Hematopoietic multipotent progenitor cell treated with erythropoietin and hydrocortisone succinate and interleukin-3 and kit ligand, for 15 days (in vitro differentiated cells): ENCODE results near the gene ASMT.
"Not testable (repeated sequence)": the region's sequence is repeated elsewhere in the genome, so short reads cannot be mapped to it uniquely, and the experiment has no call there.

Source experiments
- DNase-seq: peaks from one replicate; pipeline ENCODE4 v3.0.0-alpha.2; 2015; ENCODE audit warnings: low spot score

The ASMT gene

DNA sequence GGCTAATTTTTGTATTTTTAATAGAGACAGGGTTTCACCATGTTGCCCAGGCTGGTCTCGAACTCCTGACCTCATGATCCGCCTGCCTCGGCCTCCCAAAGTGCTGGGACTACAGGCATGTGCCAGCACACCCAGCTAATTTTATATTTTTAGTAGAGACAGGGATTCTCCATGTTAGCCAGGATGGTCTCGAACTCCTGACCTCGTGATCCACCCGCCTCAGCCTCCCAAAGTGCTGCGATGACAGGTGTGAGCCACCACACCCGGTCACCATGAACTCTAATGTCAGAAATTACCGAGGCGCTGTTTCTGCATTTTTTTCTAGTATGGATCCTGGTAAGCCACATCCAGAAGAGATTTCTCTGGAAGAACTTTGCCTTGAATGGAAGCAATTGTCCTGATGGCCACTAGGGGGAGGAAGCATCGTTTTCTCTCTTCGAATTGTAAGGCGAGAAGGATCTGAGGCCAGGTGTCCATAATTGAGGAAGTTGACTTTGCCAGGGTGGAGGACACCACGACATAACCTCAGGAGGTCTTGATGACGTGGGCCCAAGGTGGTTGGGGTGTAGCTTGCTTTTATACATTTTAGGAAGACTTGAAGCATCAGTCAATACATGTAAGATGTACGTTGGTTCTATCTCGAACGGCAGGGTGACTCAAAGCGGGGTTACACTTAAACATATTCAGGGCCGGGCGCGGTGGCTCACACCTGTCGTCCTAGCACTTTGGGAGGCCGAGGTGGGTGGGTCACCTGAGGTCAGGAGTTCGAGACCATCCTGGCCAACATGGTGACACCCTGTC, 37.4 kb downstream of the ASMT start:
- DNase-seq: peak; percentile 29

DNA sequence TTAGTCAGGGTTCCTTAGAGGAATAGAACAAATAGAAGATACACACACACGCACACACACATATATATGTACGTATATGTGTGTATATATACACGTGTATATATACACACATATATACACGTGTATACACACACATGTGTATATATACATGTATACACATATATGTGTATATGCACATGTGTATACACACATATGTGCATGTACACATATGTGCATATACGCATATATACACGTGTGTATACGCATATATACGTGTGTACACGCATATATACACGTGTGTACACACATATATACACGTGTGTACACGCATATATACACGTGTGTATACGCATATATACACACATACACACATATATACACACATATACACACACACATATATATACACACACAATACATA, 41.5 kb downstream of the ASMT start:
- no peak for DNase-seq

DNA sequence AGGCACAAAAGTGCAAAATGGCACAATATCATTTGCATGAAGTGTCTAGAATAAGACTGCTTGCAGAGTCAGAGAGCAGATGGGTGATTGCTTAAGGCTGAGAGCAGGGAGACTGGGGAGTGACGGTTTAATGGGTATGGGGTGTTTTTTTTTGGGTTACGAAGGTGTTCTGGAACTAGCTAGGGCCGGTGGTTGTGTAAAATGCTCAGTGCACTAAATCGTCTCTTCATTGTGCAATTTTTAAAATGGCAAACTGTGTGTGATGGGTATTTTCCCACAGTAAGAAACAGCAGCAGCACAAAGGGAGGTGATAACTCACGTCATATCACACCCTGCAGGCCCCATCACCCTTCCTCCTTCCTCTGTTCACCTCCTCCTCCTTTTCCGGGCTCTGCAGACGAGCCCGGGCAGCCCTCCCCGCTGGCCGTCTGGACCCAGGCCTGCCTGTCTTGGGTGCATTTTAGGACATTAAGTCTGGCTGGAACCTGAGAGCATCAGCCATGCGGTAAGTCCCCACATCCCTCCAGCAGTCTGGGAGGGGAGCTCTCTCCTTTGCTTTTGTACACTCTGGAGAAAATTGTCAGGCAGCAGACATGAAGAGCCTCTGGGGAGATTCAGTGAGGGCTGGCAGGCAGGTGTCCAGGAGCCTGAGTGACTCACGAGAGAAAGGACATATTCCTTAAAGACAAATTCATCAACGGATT, 42.7 kb downstream of the ASMT start:
- DNase-seq: no peak

DNA sequence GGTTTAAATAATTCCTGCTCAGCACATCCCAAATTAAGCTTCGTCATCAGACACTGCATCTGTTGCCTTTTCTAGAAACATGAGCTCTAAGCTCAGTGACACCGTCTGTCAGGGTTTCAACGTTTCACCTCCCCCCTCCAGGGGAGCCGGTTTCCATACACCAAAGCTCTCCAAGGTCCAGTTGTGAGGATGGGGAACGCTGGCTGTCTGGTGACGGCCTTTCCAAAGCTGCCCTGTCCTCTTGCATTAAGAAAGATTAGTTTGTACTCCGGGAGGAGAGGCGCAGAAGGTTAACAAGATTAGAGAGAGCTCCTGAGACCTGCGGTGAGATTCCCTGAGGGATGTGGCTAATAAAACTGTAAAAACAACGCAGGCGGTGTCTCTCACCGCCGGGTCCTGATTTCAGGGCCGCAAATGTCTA, 43.2 kb downstream of the ASMT start:
- no peak for DNase-seq

DNA sequence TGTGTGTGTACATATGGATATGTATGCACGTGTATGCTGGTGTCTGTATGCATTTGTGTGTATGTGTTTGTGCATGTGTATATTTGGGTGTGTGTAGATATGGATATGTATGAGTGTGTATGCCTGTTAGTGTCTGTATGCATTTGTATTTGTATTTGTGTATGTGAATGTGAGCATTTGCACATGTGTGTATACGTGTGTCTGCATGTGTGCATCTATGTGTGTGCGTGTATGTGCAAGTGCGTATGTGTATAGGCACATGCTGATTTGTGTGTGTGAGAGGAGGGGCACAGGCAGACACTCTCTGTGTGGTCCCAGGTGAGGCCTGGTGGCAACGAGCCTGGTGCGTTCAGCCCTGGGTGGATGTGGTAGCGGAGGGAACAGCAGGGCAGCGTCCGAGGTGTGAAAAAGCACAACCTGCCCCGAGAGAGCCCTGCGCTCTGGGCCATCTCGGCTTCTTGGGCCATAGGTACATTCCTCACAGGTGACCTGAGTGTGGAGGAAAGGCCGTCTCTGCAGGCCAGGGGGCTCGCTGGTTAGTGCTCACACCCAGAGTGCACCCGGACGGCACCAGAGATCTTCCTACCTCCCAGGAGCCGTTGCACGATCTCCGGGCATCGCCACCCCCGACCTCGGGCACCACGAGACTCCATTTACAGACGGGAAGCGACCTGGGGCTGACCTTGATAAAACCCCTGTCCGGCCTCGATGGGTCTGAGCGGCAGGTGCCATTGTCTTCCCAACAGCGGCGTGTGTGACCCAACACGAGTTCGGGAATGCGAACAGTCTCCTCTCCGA, 45.0 kb downstream of the ASMT start:
- no peak for DNase-seq

DNA sequence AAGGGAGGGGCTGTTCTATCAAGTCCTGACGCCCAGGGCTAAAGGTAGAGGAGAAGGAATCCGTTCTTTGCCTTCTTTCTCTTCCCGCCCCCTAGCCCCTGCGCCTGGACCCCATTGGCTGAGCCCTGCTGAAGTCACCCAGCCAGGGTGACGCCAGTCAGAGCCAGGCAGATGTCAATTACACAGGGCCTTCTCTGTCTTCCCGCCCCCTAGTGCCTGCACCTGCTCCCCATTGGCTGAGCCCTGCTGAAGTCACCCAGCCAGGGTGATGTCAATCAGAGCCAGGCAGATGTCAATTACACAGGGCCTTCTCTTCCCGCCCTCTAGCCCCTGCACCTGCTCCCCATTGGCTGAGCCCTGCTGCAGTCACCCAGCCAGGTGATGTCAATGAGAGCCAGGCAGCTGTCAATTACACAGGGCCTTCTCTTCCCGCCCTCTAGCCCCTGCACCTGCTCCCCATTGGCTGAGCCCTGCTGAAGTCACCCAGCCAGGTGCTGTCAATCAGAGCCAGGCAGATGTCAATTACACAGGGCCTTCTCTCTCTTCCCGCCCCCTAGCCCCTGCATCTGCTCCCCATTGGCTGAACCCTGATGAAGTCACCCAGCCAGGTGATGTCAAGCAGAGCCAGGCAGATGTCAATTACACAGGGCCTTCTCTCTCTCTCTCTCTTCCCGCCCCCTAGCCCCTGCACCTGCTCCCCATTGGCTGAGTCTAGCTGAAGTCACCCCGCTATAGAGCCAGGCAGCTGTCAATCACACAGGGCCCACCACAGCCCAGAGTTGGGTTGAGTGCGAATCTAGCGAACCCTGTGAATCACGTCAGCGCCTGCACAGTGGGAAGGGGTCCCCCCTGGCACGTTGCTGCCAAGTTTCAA, 46.4 kb downstream of the ASMT start:
- DNase-seq: peak; percentile 42

DNA sequence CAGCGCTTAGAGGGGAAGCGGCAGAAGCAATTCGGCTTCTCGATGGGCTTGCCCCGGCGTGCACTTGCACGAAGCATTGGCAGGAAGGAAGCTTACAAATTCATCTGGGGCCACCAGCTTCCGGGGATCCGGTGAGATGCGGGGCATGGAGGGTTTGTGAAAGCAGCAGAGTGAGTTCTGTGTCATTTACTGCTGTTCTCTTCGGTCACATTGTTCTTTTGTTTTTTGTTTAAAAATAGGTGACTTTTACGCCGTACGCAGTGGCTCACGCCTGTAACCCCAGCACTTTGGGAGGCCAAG, 47.0 kb downstream of the ASMT start:
- DNase-seq: no peak

DNA sequence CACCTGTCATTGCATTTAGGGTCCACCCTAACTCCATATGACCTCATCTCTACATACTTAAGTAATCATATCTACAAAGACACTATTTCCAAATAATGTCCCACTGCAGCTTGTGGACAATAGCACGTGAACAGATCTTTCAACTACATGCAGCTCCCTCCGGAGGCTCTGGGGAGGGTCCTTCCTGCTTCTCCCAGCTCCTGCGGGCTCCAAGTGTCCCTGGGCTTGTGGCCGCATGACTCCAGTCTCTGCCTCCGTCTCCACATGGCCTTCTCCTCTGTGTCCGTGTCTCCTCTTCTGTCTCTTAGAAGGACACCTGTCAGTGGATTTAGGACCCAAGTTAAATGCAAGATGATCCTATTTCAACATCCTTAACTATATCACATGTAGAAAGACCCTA, 52.7 kb downstream of the ASMT start:
- no peak for DNase-seq

DNA sequence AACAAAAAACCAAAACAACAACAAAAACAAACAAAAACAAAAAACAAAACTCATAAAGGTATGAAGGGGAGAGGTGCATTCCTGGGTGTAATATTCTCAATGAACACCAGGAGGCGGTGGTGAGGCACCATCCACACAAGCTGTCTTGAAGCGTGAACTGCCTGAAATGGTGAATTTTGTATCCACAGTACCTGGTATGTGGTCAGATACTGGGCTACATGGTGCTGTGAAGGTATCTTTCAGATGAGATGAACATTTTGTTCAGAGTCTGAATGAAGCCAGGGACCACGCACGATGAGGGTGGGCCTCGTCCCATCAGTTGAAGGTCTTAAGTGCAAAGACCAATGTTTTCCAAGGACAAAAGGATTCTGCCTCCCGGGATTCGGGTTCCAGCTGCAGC, 58.5 kb downstream of the ASMT start:
- peak; percentile 43 for DNase-seq

DNA sequence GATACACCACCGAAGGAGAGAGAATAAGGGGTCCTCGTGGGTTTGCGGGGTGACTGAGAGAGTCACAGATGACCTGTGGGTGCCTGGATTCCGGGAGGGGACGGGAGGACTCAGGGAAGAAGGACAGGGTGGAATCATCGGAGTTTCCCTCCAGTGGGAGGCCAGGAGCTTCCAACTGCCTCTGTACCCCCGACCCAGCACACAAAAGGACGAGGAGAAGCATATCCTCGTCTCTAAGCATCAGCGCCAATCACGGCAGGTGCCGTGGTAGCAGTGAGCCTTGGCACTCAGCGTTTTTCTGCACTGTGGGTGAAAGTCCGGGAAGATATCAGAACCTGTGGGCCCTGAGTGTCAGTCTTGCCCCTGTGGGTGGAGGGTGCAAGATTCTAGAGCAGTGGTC, 62.0 kb downstream of the ASMT start:
- no peak for DNase-seq

DNA sequence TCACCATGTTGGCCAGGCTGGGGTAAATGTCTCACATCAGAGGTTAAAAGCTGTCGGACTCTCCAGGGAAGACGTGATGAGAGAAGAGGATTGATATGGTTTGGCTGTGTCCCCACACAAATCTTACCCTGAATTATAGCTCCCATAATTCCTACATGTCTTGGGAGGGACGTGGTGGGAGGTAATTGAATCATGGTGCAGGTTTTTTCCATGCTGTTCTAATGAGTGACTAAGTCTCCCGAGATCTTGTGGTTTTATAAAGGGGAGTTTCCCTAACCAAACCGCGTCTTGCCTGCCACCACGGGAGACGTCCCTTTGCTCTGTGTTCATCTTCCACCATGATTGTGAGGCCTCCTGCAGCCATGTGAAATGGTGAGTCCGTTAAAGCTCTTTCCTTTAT, 64.4 kb downstream of the ASMT start:
- DNase-seq: no peak

DNA sequence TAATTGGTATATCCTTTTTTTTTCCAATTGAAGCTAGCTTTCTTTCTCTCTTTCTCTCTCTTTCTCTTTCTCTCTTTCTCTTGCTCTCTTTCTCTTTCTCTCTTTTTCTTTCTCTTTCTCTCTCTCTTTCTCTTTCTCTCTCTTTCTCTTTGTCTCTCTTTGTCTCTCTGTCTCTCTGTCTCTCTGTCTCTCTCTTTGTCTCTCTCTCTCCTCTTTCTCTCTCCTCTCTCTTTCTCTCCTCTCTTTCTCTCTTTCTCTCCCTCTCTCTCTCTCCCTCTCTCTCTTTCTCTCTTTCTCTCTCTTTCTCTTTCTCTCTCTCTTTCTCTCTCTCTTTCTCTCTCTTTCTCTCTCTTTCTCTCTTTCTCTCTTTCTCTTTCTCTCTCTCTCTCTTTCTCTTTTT, 66.6 kb downstream of the ASMT start:
- DNase-seq: no peak

DNA sequence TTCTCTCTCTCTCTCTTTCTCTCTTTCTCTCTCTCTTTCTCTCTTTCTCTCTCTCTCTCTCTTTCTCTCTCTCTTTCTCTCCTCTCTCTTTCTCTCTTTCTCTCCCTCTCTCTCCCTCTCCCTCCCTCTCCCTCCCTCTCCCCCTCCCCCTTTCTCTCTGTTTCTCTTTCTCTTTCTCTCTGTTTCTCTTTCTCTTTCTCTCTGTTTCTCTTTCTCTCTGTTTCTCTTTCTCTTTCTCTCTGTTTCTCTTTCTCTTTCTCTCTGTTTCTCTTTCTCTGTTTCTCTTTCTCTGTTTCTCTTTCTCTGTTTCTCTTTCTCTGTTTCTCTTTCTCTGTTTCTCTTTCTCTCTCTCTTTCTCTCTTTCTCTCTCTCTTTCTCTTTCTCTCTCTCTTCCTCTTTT, 67.0 kb downstream of the ASMT start:
- not testable (repeated sequence) for DNase-seq

DNA sequence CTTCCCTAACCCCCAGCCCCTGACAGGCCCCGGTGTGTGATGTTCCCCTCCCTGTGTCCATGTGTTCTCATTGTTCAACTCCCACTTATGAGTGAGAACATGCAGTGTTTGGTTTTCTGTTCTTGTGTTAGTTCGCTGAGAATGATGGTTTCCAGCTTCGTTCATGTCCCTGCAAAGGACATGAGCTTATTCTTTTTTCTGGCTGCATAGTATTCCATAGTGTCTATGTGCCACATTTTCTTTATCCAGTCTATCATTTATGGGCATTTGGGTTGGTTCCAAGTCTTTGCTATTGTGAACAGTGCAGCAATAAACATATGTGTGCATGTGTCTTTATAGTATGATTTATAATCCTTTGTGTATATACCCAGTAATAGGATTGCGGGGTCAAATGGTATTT, 67.6 kb downstream of the ASMT start:
- DNase-seq: not testable (repeated sequence)

DNA sequence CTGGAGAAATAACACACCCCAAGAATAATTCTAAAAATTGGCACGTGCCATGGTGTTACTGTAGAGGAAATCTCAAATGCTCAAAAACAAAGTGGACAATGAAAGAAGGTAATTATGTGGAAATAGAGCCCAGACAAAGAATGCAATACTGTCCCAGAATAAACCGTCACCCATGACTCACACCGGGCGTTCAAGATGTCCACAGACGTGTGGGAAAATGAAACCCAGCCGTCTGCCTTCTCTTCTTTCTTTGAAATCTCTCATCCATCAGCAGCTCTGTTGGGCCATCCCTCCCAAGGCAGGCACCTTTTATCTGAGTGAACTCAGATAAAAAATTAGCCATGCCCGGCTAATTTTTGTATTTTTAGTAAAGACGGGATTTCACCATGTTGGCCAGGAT, 70.0 kb downstream of the ASMT start:
- not testable (repeated sequence) for DNase-seq

DNA sequence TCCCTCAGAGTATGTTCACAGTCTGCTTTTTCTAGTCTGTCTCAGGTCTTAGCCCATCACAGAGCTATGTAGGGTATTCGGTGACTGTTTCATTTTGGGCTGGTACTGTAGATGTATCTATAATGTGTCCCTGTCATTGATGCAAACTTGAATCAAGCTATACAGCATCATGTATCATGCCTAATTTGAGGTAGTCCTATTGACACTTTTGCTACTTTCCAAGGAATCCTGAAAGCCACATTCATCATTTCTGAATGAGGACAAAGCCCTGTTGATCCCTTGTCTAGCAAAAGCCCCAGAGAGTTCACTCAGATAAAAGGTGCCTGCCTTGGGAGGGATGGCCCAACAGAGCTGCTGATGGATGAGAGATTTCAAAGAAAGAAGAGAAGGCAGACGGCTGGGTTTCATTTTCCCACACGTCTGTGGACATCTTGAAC, 70.6 kb downstream of the ASMT start:
- DNase-seq: not testable (repeated sequence)

DNA sequence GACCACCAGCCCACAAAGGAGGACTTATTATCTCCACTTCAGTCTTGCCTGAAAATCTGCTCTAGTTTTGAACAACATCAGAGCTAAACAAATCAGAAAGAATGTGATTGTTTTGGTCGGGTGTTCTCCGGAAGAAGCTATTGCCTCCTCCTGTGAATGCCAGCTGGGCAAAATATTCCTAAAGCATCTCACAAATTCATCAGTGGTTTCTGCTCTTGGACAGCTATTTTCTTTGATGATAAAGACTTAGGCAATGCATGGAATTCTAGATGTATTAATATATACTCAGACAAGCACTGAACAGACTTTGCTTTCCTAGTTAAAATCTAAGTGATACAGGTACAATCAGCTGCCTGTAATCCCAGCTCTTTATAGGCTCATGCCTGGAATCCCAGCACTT, 71.8 kb downstream of the ASMT start:
- DNase-seq: no peak
